Loucy (cell line): ENCODE results near the gene CYFIP1.

ENCODE experiments used
- H2AFZ ChIP-seq: fragments of 200-600 bp; sonication (generic); 2 replicates; pipeline ENCODE4 v1.6.0; 2016; ENCODE audit warnings: antibody characterized with exemption, mild to moderate bottlenecking, low read length, moderate library complexity
- H3F3A ChIP-seq: fragments of 200-600 bp; 2 replicates; pipeline ENCODE4 v1.6.0; 2016; ENCODE audit warnings: antibody characterized with exemption, low read depth, mild to moderate bottlenecking
- H3K27me3 ChIP-seq: fragments of 200-600 bp; sonication (generic); 2 replicates; pipeline ENCODE4 v1.6.1; 2014; ENCODE audit warnings: low read length, mild to moderate bottlenecking; ENCODE audit not compliant: insufficient read depth, poor library complexity, severe bottlenecking
- H3K36me3 ChIP-seq: fragments of 200-600 bp; sonication (generic); 2 replicates; pipeline ENCODE4 v1.6.1; 2016; ENCODE audit warnings: low read length; ENCODE audit not compliant: insufficient read depth
- H3K4me1 ChIP-seq: fragments of 200-600 bp; sonication (generic); 2 replicates; pipeline ENCODE4 v1.5.1; 2014; ENCODE audit warnings: low read length, mild to moderate bottlenecking; ENCODE audit not compliant: insufficient read depth, poor library complexity, severe bottlenecking
- H3K4me2 ChIP-seq: fragments of 200-600 bp; sonication (generic); 2 replicates; pipeline ENCODE4 v1.6.0; 2014; ENCODE audit warnings: antibody characterized with exemption, low read length, low read depth, mild to moderate bottlenecking; ENCODE audit not compliant: poor library complexity, severe bottlenecking
- H3K4me3 ChIP-seq: fragments of 200-600 bp; sonication (generic); 2 replicates; pipeline ENCODE4 v1.5.1; 2014; ENCODE audit warnings: low read length, mild to moderate bottlenecking, mixed read lengths; ENCODE audit not compliant: poor library complexity, severe bottlenecking
- H3K79me2 ChIP-seq: fragments of 200-600 bp; sonication (generic); 2 replicates; pipeline ENCODE4 v1.6.1; 2014; ENCODE audit warnings: low read length; ENCODE audit not compliant: insufficient read depth
- H3K9ac ChIP-seq: fragments of 200-600 bp; sonication (generic); 2 replicates; pipeline ENCODE4 v1.6.0; 2014; ENCODE audit warnings: mild to moderate bottlenecking, low read depth, low read length, moderate library complexity; ENCODE audit not compliant: poor library complexity, severe bottlenecking
- H3K9me2 ChIP-seq: fragments of 200-600 bp; sonication (generic); replicated peaks from 2 replicates; pipeline ENCODE4 v1.6.1; 2016; ENCODE audit warnings: low read depth, low read length, mixed read lengths
- H3K9me3 ChIP-seq: fragments of 200-600 bp; sonication (generic); 2 replicates; pipeline ENCODE4 v1.6.1; 2014; ENCODE audit warnings: mild to moderate bottlenecking, antibody characterized with exemption, low read length, low read depth; ENCODE audit not compliant: insufficient read depth
- H4K20me1 ChIP-seq: fragments of 200-600 bp; sonication (generic); 2 replicates; pipeline ENCODE4 v1.6.0; 2014; ENCODE audit warnings: antibody characterized with exemption, low read length, mild to moderate bottlenecking; ENCODE audit not compliant: insufficient read depth, poor library complexity, severe bottlenecking
- CTCF ChIP-seq: fragments of 200-600 bp; sonication (generic); conservative IDR thresholded peaks from 2 replicates; pipeline ENCODE4 v1.5.1; 2014; ENCODE audit warnings: mild to moderate bottlenecking, antibody characterized with exemption, low read length
- EZH2phosphoT487 ChIP-seq: fragments of 200-600 bp; IDR thresholded peaks from 2 replicates; pipeline ENCODE4 v1.6.1; 2018; ENCODE audit warnings: antibody characterized with exemption, mild to moderate bottlenecking, moderate library complexity, borderline replicate concordance

CYFIP1 gene

GRCh38 chr15:22936577-22937472, 43.3 kb downstream of the CYFIP1 start:
- Histone ChIP-seq H3K4me3 (no peak overlapping the region), H3K27me3 (no peaks in the 10 kb centered on the region), H3K9me2 (no peaks in the 10 kb centered on the region), H3K9me3 (no peaks in the 10 kb centered on the region), H3K36me3 (peaks cover 4% of the 10 kb centered on the region; the same call in 1 of the 2 replicates), H2AFZ (no peak overlapping the region), H3K4me1 (no peaks in the 10 kb centered on the region), H3K4me2 (no peak overlapping the region), H4K20me1 (no peaks in the 10 kb centered on the region), H3F3A (no peaks in the 10 kb centered on the region), H3K9ac (no peak overlapping the region), H3K79me2 (no peaks in the 10 kb centered on the region)
- TF ChIP-seq CTCF (no peak), EZH2phosphoT487 (no peak)

GRCh38 chr15:22933641-22934061, 46.5 kb downstream of the CYFIP1 start:
- no peaks in the 10 kb centered on the region; the same call in 1 of the 2 replicates for H3K36me3 ChIP-seq
- H4K20me1 ChIP-seq: no peaks in the 10 kb centered on the region
- TF ChIP-seq CTCF (no peak), EZH2phosphoT487 (no peak)
- no peaks in the 10 kb centered on the region for H3K27me3 ChIP-seq
- no peaks in the 10 kb centered on the region for H3F3A ChIP-seq
- H2AFZ ChIP-seq: no peak overlapping the region
- H3K4me2 ChIP-seq: no peak overlapping the region
- no peak overlapping the region for H3K9ac ChIP-seq
- H3K4me1 ChIP-seq: no peaks in the 10 kb centered on the region
- no peaks in the 10 kb centered on the region for H3K79me2 ChIP-seq
- H3K4me3 ChIP-seq: no peak overlapping the region
- H3K9me2 ChIP-seq: no peaks in the 10 kb centered on the region
- H3K9me3 ChIP-seq: no peaks in the 10 kb centered on the region

- no peaks in the 10 kb centered on the region; the same call in 1 of the 2 replicates for H3K36me3 ChIP-seq
- no peak overlapping the region for H3K9ac ChIP-seq
- no peak overlapping the region for H3K4me2 ChIP-seq
- H3K9me2 ChIP-seq: no peaks in the 10 kb centered on the region
- no peaks in the 10 kb centered on the region for H3K27me3 ChIP-seq
- no peaks in the 10 kb centered on the region for H3K79me2 ChIP-seq
- no peaks in the 10 kb centered on the region for H3F3A ChIP-seq
- H2AFZ ChIP-seq: no peak overlapping the region
- H3K4me1 ChIP-seq: no peaks in the 10 kb centered on the region
- TF ChIP-seq EZH2phosphoT487 (no peak), CTCF (no peak)
- no peak overlapping the region for H3K4me3 ChIP-seq
- H3K9me3 ChIP-seq: no peaks in the 10 kb centered on the region
- H4K20me1 ChIP-seq: no peaks in the 10 kb centered on the region
These were observed 48.2 kb downstream of the CYFIP1 start for GRCh38 chr15:22931784-22932536.
